Measurements from ENCODE around the gene SHISA7. TPM values are rescaled to one million over a fixed set of nuclear protein-coding genes. Genes with fewer than 3 reads are reported as not detected.
"Not testable (repeated sequence)": the region's sequence is repeated elsewhere in the genome, so short reads cannot be mapped to it uniquely, and the experiment has no call there.

The SHISA7 gene
- total RNA-seq, 1 donor from 2014 or later: 0.25 TPM

DNA sequence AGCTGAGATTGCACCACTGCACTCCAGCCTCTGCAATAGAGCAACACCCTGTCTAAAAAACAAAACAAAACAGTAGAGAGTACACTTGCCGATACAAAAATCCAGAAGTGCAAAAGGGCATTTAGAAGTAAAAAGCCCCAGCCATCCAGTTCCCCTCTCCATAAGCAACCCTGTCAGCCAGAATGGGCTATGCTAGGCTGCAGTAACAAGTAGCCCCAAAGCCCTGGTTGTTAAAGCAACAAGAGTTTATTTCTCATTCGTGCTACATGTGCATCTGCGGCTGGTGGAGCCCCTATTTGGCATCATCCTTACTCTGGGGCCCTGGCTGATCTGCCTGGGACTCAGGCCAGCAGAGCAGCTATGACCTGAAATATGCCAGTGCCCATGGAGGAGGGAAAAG is 18.6 kb downstream of the SHISA7 start:
- H3K4me1 ChIP-seq: no peaks in the 10 kb centered on the region
- no peaks in the 10 kb centered on the region for H3K9me3 ChIP-seq
- peaks cover 6% of the 10 kb centered on the region for H3K27me3 ChIP-seq
- no peak overlapping the region for H3K4me3 ChIP-seq
- TF ChIP-seq POLR2A (IDR thresholded peaks at IDR 0.05): no peak
- TF ChIP-seq POLR2AphosphoS5 (IDR thresholded peaks at IDR 0.05; ENCODE audit: insufficient read depth in 1 of 2, low read depth in 1 of 2): no peak
- TF ChIP-seq, protein P1, sequence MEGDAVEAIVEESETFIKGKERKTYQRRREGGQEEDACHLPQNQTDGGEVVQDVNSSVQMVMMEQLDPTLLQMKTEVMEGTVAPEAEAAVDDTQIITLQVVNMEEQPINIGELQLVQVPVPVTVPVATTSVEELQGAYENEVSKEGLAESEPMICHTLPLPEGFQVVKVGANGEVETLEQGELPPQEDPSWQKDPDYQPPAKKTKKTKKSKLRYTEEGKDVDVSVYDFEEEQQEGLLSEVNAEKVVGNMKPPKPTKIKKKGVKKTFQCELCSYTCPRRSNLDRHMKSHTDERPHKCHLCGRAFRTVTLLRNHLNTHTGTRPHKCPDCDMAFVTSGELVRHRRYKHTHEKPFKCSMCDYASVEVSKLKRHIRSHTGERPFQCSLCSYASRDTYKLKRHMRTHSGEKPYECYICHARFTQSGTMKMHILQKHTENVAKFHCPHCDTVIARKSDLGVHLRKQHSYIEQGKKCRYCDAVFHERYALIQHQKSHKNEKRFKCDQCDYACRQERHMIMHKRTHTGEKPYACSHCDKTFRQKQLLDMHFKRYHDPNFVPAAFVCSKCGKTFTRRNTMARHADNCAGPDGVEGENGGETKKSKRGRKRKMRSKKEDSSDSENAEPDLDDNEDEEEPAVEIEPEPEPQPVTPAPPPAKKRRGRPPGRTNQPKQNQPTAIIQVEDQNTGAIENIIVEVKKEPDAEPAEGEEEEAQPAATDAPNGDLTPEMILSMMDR (IDR thresholded peaks at IDR 0.05): no peak
- no peak for DNase-seq (ENCODE audit: extremely low spot score in 2 of 2)
- intact Hi-C loops (cut with DNase I): no loop called here
- H3K36me3 ChIP-seq: no peaks in the 10 kb centered on the region
- H3K27ac ChIP-seq: no peak overlapping the region

DNA sequence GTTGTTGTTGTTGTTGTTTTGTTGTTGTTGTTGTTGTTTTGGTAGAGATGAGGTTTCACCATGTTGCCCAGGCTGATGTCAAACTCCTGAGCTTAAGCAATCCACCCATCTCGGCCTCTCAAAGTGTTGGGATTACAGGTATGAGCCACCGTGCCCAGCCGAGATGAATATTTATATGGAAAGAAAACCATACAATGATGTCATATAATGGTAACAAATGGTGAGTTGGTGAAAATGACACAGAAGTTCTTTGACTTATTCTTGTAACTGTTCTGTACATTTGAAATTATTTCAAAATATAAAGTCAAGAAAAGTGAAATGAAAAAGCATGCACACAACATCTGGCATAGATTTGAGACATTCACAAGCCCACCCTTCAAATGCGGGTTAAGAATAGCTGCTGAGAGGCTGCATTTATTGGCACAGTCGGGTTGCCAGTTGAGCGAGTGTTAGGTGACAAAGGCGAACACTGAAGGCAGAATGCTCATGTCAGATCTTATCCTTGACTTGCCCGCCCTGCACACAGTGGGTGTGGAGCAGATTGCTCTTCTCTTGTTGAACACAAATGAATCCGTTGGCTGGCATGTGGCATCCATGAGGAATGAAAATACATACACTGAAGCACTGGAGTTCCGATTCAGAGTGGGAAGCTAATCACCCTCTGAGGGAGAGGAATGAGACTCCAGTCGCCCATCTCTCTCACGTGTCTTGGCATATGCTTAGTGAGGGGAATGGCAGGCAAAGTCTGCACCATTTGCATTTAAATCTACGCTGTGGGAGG is 19.7 kb downstream of the SHISA7 start:
- no peaks in the 10 kb centered on the region for H3K4me1 ChIP-seq
- H3K9me3 ChIP-seq: no peaks in the 10 kb centered on the region
- no peak for DNase-seq (ENCODE audit: extremely low spot score in 2 of 2)
- H3K27me3 ChIP-seq: no peaks in the 10 kb centered on the region
- TF ChIP-seq, protein P1 (IDR thresholded peaks at IDR 0.05): no peak
- no peak for TF ChIP-seq POLR2AphosphoS5 (IDR thresholded peaks at IDR 0.05; ENCODE audit: insufficient read depth in 1 of 2, low read depth in 1 of 2)
- no peaks in the 10 kb centered on the region for H3K36me3 ChIP-seq
- no peak overlapping the region for H3K4me3 ChIP-seq
- intact Hi-C loops (cut with DNase I): no loop called here
- H3K27ac ChIP-seq: no peak overlapping the region

DNA sequence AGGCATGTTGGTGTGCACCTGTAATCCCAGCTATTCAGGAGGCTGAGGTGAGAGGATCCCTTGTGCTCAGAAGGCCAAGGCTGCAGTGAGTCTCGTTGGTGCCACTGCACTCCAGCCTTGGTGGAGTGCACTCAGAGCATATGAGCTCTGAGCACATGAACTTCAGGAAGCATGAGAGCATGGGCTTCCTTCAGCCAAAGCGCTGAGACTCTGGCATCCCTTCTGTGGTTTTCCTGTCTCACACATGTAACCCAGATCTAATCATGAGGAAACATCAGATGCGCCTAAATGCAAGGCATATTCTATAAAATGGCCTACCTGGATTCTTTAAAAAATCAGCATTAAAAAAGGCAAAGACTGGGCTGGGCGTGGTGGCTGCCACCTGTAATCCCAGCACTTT is 21.8 kb downstream of the SHISA7 start:
- H3K4me1 ChIP-seq; intact Hi-C loops (cut with DNase I); H3K4me3 ChIP-seq; H3K27ac ChIP-seq; H3K27me3 ChIP-seq; H3K36me3 ChIP-seq; H3K9me3 ChIP-seq; DNase-seq (ENCODE audit: extremely low spot score in 2 of 2): not testable (repeated sequence)

DNA sequence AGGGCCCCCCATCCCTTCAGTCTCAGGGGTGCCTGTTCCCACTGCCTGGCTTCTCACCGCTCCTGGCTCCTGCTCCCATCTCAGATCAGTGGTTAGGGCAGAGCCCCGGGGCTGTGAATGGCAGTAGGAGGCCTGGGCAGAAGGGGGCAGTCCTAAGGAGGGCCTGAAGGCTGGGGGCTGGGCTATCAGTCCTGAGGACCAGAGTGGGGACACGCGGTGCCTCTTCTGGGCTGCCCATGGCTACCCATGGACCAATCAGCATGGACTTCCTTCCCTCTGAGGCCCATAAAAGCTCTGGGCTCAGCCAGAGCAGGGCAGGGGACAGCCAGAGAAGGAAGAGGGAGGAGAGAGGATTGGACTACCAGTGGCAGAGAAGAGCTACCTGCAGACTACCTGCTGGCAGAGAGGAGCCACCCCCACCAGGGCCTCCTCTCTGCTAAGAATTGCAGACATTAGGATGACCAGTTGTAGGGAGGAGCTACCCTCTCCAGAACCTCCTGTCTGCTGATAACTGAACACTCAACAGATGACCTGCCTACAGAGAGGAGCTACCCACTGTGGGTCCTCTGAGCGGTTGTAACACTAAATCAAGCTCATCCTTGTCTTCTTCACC is 23.4 kb downstream of the SHISA7 start:
- TF ChIP-seq POLR2A (IDR thresholded peaks at IDR 0.05): no peak
- TF ChIP-seq, protein P1 (IDR thresholded peaks at IDR 0.05): no peak
- no peak for TF ChIP-seq POLR2AphosphoS5 (IDR thresholded peaks at IDR 0.05; ENCODE audit: insufficient read depth in 1 of 2, low read depth in 1 of 2)
- Histone ChIP-seq H3K27me3 (no peaks in the 10 kb centered on the region), H3K4me3 (no peak overlapping the region), H3K9me3 (no peaks in the 10 kb centered on the region), H3K36me3 (no peaks in the 10 kb centered on the region), H3K27ac (no peak overlapping the region), H3K4me1 (no peaks in the 10 kb centered on the region)
- intact Hi-C loops (cut with DNase I): loop anchor here (10.0 kb wide), 1 partner anchor 275 kb away; the partner anchor contains the start of gene TNNT1
- DNase-seq (ENCODE audit: extremely low spot score in 2 of 2): no peak

DNA sequence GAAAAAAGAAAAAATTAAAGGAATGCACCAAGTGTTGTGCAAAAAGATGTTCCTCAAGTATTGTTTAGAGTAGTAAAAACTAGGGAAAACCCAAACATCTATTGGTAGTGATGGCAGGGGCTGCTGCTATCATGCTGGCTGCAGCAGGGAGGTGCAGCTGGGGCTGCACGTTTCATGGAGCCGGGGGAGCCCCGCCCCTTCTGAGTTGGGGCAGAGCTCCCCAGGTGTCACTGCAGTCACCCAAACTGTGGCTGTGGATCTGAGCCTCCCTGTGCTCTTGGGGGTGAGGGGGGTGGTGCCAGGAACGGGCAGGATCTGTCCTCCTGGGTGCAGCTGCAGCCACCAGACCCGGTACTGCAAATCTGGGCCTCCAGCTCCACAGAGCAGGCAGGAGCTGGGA is 24.0 kb downstream of the SHISA7 start:
- TF ChIP-seq, protein P1 (IDR thresholded peaks at IDR 0.05): no peak
- TF ChIP-seq POLR2AphosphoS5 (IDR thresholded peaks at IDR 0.05; ENCODE audit: insufficient read depth in 1 of 2, low read depth in 1 of 2): no peak
- TF ChIP-seq POLR2A (IDR thresholded peaks at IDR 0.05): no peak
- DNase-seq (ENCODE audit: extremely low spot score in 2 of 2): no peak
- Histone ChIP-seq H3K27me3 (no peaks in the 10 kb centered on the region), H3K9me3 (no peaks in the 10 kb centered on the region), H3K4me1 (no peaks in the 10 kb centered on the region), H3K27ac (no peak overlapping the region), H3K4me3 (no peak overlapping the region), H3K36me3 (no peaks in the 10 kb centered on the region)
- intact Hi-C loops (cut with DNase I): loop anchor here (10.0 kb wide), 1 partner anchor 274 kb away; the partner anchor contains the start of gene TNNT1
